HepG2 (cell line): ENCODE measurements around the gene GGA3. TPM values are rescaled to one million over a fixed set of nuclear protein-coding genes. Genes with fewer than 3 reads are reported as not detected.

Source experiments
- CCAR2 ChIP-seq: fragments of 200-400 bp; formaldehyde crosslinking; optimal IDR thresholded peaks from 2 replicates; pipeline ENCODE3; 2018; ENCODE audit warnings: low read depth, mild to moderate bottlenecking, low read length, moderate library complexity
- HNRNPLL ChIP-seq: fragments of 200-400 bp; formaldehyde crosslinking; IDR thresholded peaks from 2 replicates; pipeline ENCODE4 v1.6.1; 2017; ENCODE audit warnings: mild to moderate bottlenecking, low read depth, low read length; ENCODE audit not compliant: poor library complexity, severe bottlenecking
- KLF9 ChIP-seq: IDR thresholded peaks from 2 replicates; pipeline ENCODE4 v1.6.1; 2016; ENCODE audit warnings: low read depth
- MED13 ChIP-seq: sonication (generic); formaldehyde crosslinking; IDR thresholded peaks from 2 replicates; pipeline ENCODE4 v1.5.0; 2020; ENCODE audit warnings: missing genetic modification reagents
- NR2F1 ChIP-seq, 2 experiments: fragments of 450-650 bp in 1 of 2; formaldehyde crosslinking in 1 of 2; IDR thresholded peaks; 2 replicates each; pipeline versions ENCODE4 v1.5.0 to v1.6.1; 2016 to 2020; ENCODE audit warnings: mild to moderate bottlenecking in 1 of 2, missing compliant biosample characterization in 1 of 2, missing genetic modification reagents in 1 of 2, moderate library complexity in 1 of 2
- REXO4 ChIP-seq: sonication (generic); formaldehyde crosslinking; IDR thresholded peaks from 2 replicates; pipeline ENCODE4 v1.8.0; 2022; ENCODE audit warnings: missing genetic modification reagents, mild to moderate bottlenecking, borderline replicate concordance
- RFX1 ChIP-seq: fragments of 450-650 bp; IDR thresholded peaks from 2 replicates; pipeline ENCODE4 v1.6.1; 2017
- TCF12 ChIP-seq, 2 experiments: fragments of 450-650 bp in 1 of 2; sonication (generic) in 1 of 2; formaldehyde crosslinking in 1 of 2; IDR thresholded peaks; 2 replicates each; pipeline versions ENCODE4 v1.6.1 to v1.8.0; 2017 to 2022; ENCODE audit warnings: antibody characterized with exemption in 1 of 2, mild to moderate bottlenecking in 1 of 2, missing genetic modification reagents in 1 of 2, moderate library complexity in 1 of 2
- ZBTB3 ChIP-seq: sonication (generic); formaldehyde crosslinking; IDR thresholded peaks from 2 replicates; pipeline ENCODE4 v1.4.0; 2020; ENCODE audit warnings: low read depth, mild to moderate bottlenecking, moderate library complexity, missing genetic modification reagents, borderline replicate concordance
- ZNF224 ChIP-seq: sonication (generic); formaldehyde crosslinking; IDR thresholded peaks from 2 replicates; pipeline ENCODE4 v1.5.0; 2020; ENCODE audit warnings: mild to moderate bottlenecking, missing genetic modification reagents
- ZNF430 ChIP-seq: sonication (generic); formaldehyde crosslinking; IDR thresholded peaks from 2 replicates; pipeline ENCODE4 v1.9.0; 2021; ENCODE audit warnings: mild to moderate bottlenecking, missing genetic modification reagents
- ZNF530 ChIP-seq: sonication (generic); formaldehyde crosslinking; IDR thresholded peaks from 2 replicates; pipeline ENCODE4 v1.5.0; 2020; ENCODE audit warnings: low read depth, mild to moderate bottlenecking, missing genetic modification reagents
- ZNF550 ChIP-seq: sonication (generic); formaldehyde crosslinking; IDR thresholded peaks from 2 replicates; pipeline ENCODE4 v1.4.0; 2020; ENCODE audit warnings: mild to moderate bottlenecking, missing genetic modification reagents, borderline replicate concordance
- ZNF674 ChIP-seq: sonication (generic); formaldehyde crosslinking; IDR thresholded peaks from 2 replicates; pipeline ENCODE4 v1.5.0; 2020; ENCODE audit warnings: low read depth, mild to moderate bottlenecking, missing genetic modification reagents
- ZSCAN25 ChIP-seq: sonication (generic); formaldehyde crosslinking; IDR thresholded peaks from 2 replicates; pipeline ENCODE4 v1.8.0; 2022; ENCODE audit warnings: mild to moderate bottlenecking, missing genetic modification reagents
- polyA plus RNA-seq, 8 experiments: library from polyadenylated mRNA; depleted of rRNA in 3 of 8; stranded (reverse) in 7 of 8; unstranded in 1 of 8; fragments of >200 nt; fragmentation: Illumina TruSeq in 4 of 8; extraction: Trizol in 4 of 8; gene quantifications; 2 replicates each; pipeline versions ENCODE4 v1.2.1 to v1.2.3, GENCODE V29; 2011 to 2016; ENCODE audit warnings: low read depth in 4 of 8, missing spikeins in 1 of 8, mixed read lengths in 1 of 8; ENCODE audit not compliant: insufficient read depth in 1 of 8
- total RNA-seq, 5 experiments: library from RNA; depleted of rRNA; stranded (reverse); fragments of >200 nt; fragmentation: Illumina TruSeq; extraction: Trizol; gene quantifications; 2 replicates each; pipeline ENCODE4 v1.2.3, GENCODE V29; 2016; ENCODE audit warnings: low read depth in 1 of 5
- TF ChIP-seq, protein P1 (sequence below), 2 experiments: sonication (generic) in 1 of 2; formaldehyde crosslinking in 1 of 2; IDR thresholded peaks; 2 replicates each; pipeline versions ENCODE4 v1.4.0 to v1.6.1; 2016 to 2020; ENCODE audit warnings: borderline replicate concordance in 1 of 2, low read depth in 1 of 2, mild to moderate bottlenecking in 1 of 2, missing genetic modification reagents in 1 of 2
- TF ChIP-seq, protein P2 (sequence below): sonication (generic); formaldehyde crosslinking; IDR thresholded peaks from 2 replicates; pipeline ENCODE4 v1.5.0; 2020; ENCODE audit warnings: mild to moderate bottlenecking, missing genetic modification reagents
- TF ChIP-seq, protein P3 (sequence below): sonication (generic); formaldehyde crosslinking; conservative IDR thresholded peaks from 2 replicates; pipeline ENCODE4 v1.4.0; 2020; ENCODE audit warnings: missing genetic modification reagents

GGA3 gene
- total and polyA plus RNA-seq, 2 of the 13 experiments (the other 11 are each of a cell fraction or from before 2014, with no cell fraction given): 28.4 to 43.7 TPM

DNA sequence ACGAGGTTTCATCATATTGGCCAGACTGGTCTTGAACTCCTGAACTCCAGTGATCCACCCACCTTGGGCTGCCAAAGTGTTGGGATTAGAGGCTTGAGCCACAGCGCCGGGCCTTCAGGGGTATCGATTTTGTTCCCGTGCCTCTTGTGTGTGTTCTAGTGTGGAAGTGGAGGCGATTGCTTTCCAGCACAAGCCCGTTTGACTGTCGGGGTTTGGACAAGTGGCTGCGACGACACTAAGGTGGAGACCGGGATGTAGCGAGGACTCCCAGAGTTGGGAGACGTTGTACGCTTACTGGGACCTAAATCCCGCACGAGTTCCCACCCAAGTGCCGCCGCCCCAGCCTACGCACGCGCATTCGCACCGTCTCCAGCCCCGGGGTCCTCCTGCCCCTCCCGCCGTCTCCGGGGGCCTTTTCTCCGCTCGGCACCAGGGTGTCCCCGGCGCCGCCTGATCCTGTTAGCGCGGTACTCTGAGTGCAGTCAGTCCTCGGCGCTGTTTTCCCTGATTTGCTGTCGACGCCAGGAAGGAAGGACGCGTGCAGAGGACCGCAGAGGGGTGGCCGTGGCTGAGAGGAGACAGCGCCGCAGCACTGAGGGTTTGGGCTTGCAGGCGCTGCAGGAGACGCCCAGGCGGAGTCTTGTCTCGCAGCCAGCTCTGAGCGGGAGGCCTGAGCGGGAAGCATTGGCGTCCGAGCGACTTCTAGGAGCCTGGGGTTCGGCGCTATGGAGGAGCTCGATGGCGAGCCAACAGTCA, 56.2 kb downstream of the GGA3 start, which contains the start of gene NUP85 (continued):
- TF ChIP-seq, protein P1, sequence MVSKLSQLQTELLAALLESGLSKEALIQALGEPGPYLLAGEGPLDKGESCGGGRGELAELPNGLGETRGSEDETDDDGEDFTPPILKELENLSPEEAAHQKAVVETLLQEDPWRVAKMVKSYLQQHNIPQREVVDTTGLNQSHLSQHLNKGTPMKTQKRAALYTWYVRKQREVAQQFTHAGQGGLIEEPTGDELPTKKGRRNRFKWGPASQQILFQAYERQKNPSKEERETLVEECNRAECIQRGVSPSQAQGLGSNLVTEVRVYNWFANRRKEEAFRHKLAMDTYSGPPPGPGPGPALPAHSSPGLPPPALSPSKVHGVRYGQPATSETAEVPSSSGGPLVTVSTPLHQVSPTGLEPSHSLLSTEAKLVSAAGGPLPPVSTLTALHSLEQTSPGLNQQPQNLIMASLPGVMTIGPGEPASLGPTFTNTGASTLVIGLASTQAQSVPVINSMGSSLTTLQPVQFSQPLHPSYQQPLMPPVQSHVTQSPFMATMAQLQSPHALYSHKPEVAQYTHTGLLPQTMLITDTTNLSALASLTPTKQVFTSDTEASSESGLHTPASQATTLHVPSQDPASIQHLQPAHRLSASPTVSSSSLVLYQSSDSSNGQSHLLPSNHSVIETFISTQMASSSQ (IDR thresholded peaks at IDR 0.05; ENCODE audit: low read depth): 0 out of 2 replicates have a peak, but pooled peaks have one; percentile 6
- TF ChIP-seq, protein P1 (CRISPR knock-in tag; IDR thresholded peaks at IDR 0.05; ENCODE audit: borderline replicate concordance): peak; percentile 43; the same call in 1 of the 2 replicates
- TF ChIP-seq CCAR2 (no peak), ZNF674 (CRISPR knock-in tag) (no peak; the same call in 1 of the 2 replicates), ZNF530 (CRISPR knock-in tag) (0 out of 2 replicates have a peak, but pooled peaks have one; percentile 21), MED13 (CRISPR knock-in tag) (peak; percentile 74; the same call in 1 of the 2 replicates), REXO4 (0 out of 2 replicates have a peak, but pooled peaks have one; percentile 6), HNRNPLL (peak; percentile 93), ZBTB3 (CRISPR knock-in tag) (no peak), ZNF224 (CRISPR knock-in tag) (peak; percentile 97), NR2F1 (CRISPR knock-in tag; IDR thresholded peaks at IDR 0.05) (no peak), TCF12 (IDR thresholded peaks at IDR 0.05) (no peak), TCF12 (CRISPR knock-in tag; IDR thresholded peaks at IDR 0.05) (no peak; the same call in 1 of the 2 replicates), RFX1 (no peak), ZSCAN25 (peak; percentile 79), ZNF430 (CRISPR knock-in tag) (peak; percentile 68; the same call in 1 of the 2 replicates), KLF9 (peak; percentile 24; the same call in 1 of the 2 replicates), ZNF550 (CRISPR knock-in tag) (no peak)
- TF ChIP-seq, protein P2, sequence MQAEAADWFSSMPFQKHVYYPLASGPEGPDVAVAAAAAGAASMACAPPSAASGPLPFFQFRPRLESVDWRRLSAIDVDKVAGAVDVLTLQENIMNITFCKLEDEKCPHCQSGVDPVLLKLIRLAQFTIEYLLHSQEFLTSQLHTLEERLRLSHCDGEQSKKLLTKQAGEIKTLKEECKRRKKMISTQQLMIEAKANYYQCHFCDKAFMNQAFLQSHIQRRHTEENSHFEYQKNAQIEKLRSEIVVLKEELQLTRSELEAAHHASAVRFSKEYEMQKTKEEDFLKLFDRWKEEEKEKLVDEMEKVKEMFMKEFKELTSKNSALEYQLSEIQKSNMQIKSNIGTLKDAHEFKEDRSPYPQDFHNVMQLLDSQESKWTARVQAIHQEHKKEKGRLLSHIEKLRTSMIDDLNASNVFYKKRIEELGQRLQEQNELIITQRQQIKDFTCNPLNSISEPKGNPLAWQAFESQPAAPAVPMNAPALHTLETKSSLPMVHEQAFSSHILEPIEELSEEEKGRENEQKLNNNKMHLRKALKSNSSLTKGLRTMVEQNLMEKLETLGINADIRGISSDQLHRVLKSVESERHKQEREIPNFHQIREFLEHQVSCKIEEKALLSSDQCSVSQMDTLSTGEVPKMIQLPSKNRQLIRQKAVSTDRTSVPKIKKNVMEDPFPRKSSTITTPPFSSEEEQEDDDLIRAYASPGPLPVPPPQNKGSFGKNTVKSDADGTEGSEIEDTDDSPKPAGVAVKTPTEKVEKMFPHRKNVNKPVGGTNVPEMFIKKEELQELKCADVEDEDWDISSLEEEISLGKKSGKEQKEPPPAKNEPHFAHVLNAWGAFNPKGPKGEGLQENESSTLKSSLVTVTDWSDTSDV (CRISPR knock-in tag): peak; percentile 93; the same call in 1 of the 2 replicates
- TF ChIP-seq, protein P3, sequence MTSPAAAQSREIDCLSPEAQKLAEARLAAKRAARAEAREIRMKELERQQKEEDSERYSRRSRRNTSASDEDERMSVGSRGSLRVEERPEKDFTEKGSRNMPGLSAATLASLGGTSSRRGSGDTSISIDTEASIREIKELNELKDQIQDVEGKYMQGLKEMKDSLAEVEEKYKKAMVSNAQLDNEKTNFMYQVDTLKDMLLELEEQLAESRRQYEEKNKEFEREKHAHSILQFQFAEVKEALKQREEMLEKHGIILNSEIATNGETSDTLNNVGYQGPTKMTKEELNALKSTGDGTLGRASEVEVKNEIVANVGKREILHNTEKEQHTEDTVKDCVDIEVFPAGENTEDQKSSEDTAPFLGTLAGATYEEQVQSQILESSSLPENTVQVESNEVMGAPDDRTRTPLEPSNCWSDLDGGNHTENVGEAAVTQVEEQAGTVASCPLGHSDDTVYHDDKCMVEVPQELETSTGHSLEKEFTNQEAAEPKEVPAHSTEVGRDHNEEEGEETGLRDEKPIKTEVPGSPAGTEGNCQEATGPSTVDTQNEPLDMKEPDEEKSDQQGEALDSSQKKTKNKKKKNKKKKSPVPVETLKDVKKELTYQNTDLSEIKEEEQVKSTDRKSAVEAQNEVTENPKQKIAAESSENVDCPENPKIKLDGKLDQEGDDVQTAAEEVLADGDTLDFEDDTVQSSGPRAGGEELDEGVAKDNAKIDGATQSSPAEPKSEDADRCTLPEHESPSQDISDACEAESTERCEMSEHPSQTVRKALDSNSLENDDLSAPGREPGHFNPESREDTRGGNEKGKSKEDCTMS (CRISPR knock-in tag): no peak
